Activated effector memory CD4-positive, alpha-beta T cell treated with Interleukin-2 at 50 U/mL for 16 hours (primary cell): ENCODE results near the gene TAF11L10.
"Not testable (repeated sequence)": the region's sequence is repeated elsewhere in the genome, so short reads cannot be mapped to it uniquely, and the experiment has no call there.

Experiments used
- DNase-seq: peaks from one replicate; pipeline ENCODE4 v3.0.0-alpha.2; 2020

The TAF11L10 gene

GRCh38 chr5:17597728-17598127 lies at the start of gene TAF11L10:
TSS of gene TAF11L10 (minus strand) at chr5:17597828.
- DNase-seq = not testable (repeated sequence)

GRCh38 chr5:17634160-17634559 lies 36.5 kb upstream of the TAF11L10 start, which contains the start of gene TAF11L14:
TSS of gene TAF11L14 (plus strand) at chr5:17634460.
- no peak for DNase-seq

GRCh38 chr5:17631788-17632187 lies 34.2 kb upstream of the TAF11L10 start, which contains the start of gene TAF11L13:
TSS of gene TAF11L13 (plus strand) at chr5:17632088.
- DNase-seq = not testable (repeated sequence)

GRCh38 chr5:17625686-17626085 lies 28.1 kb upstream of the TAF11L10 start:
- no peak for DNase-seq

GRCh38 chr5:17620627-17621026 lies 23.0 kb upstream of the TAF11L10 start:
- DNase-seq = no peak

GRCh38 chr5:17619354-17619753 lies 21.7 kb upstream of the TAF11L10 start:
- DNase-seq = no peak

GRCh38 chr5:17614872-17615605 lies 17.4 kb upstream of the TAF11L10 start:
- no peak for DNase-seq

- not testable (repeated sequence) for DNase-seq
Measured at GRCh38 chr5:17610092-17610491, 12.5 kb upstream of the TAF11L10 start, which contains the start of gene TAF11L12. TSS of gene TAF11L12 (plus strand) at chr5:17610392.

- DNase-seq = not testable (repeated sequence)
Measured at GRCh38 chr5:17607461-17607860, 9.8 kb upstream of the TAF11L10 start.

- no peak for DNase-seq
Measured at GRCh38 chr5:17604951-17605350, 7.3 kb upstream of the TAF11L10 start.

- DNase-seq = not testable (repeated sequence)
Measured at GRCh38 chr5:17603880-17604279, 6.3 kb upstream of the TAF11L10 start, which contains the start of gene TAF11L11. TSS of gene TAF11L11 (plus strand) at chr5:17604183.

GRCh38 chr5:17594255-17594654 lies 3.4 kb downstream of the TAF11L10 start, which contains the start of gene TAF11L9:
TSS of gene TAF11L9 (minus strand) at chr5:17594394.
- not testable (repeated sequence) for DNase-seq

GRCh38 chr5:17590860-17591259 lies 6.8 kb downstream of the TAF11L10 start, which contains the start of gene TAF11L8:
TSS of gene TAF11L8 (minus strand) at chr5:17590960.
- DNase-seq = not testable (repeated sequence)

- not testable (repeated sequence) for DNase-seq
Measured at GRCh38 chr5:17585658-17586057, 12.0 kb downstream of the TAF11L10 start, which contains the start of gene TAF11L7. TSS of gene TAF11L7 (minus strand) at chr5:17585758.
